NCI-H446 (cell line): Measurements from ENCODE around the gene MYL10.

Source experiments
- DNase-seq, 2 experiments: peaks; one replicate each; lab custom pipeline; 2025; lab: John Stamatoyannopoulos, UW

The MYL10 gene

GRCh38 chr7:101595766-101596537 lies 33.1 kb downstream of the MYL10 start:
- DNase-seq = no peak

GRCh38 chr7:101595246-101595645 lies 33.9 kb downstream of the MYL10 start:
- DNase-seq = no peak

GRCh38 chr7:101594790-101595189 lies 34.3 kb downstream of the MYL10 start:
- no peak for DNase-seq

- no peak for DNase-seq
Observed at GRCh38 chr7:101593556-101593955, 35.5 kb downstream of the MYL10 start.

- no peak for DNase-seq
Observed at GRCh38 chr7:101591504-101591903, 37.6 kb downstream of the MYL10 start.

- no peak for DNase-seq
Observed at GRCh38 chr7:101590663-101591435, 38.2 kb downstream of the MYL10 start.

GRCh38 chr7:101589976-101590662 lies 39.0 kb downstream of the MYL10 start:
- no peak for DNase-seq

GRCh38 chr7:101589052-101589451 lies 40.0 kb downstream of the MYL10 start:
- DNase-seq = no peak

- no peak for DNase-seq
Observed at GRCh38 chr7:101588131-101588935, 40.8 kb downstream of the MYL10 start.

- no peak for DNase-seq
Observed at GRCh38 chr7:101586906-101587677, 42.0 kb downstream of the MYL10 start.

GRCh38 chr7:101586078-101586905 lies 42.8 kb downstream of the MYL10 start:
- DNase-seq = no peak

GRCh38 chr7:101582971-101583370 lies 46.1 kb downstream of the MYL10 start:
- DNase-seq = no peak

- no peak for DNase-seq
Observed at GRCh38 chr7:101581891-101582290, 47.2 kb downstream of the MYL10 start.

GRCh38 chr7:101580596-101580995 lies 48.5 kb downstream of the MYL10 start:
- no peak for DNase-seq

GRCh38 chr7:101578552-101578951 lies 50.5 kb downstream of the MYL10 start:
- no peak for DNase-seq

GRCh38 chr7:101576998-101577397 lies 52.1 kb downstream of the MYL10 start:
- no peak for DNase-seq

- no peak for DNase-seq
Observed at GRCh38 chr7:101575721-101576120, 53.4 kb downstream of the MYL10 start.

GRCh38 chr7:101575168-101575567 lies 53.9 kb downstream of the MYL10 start:
- no peak for DNase-seq

GRCh38 chr7:101572156-101572555 lies 56.9 kb downstream of the MYL10 start:
- no peak for DNase-seq

GRCh38 chr7:101567230-101567629 lies 61.9 kb downstream of the MYL10 start:
- no peak for DNase-seq
